B cell (primary cell): ENCODE data around the gene FKBP15. TPM values are rescaled to one million over a fixed set of nuclear protein-coding genes. Genes with fewer than 3 reads are reported as not detected.

Experiments used
- ATAC-seq: fragments of 200-7000 bp; cut with Tn5 transposase; one replicate; pipeline ENCODE4 v1.10.0; 2021; ENCODE audit warnings: low read depth, mild to moderate bottlenecking, moderate number of reproducible peaks, moderate library complexity
- CTCF ChIA-PET: fragments of 350-600 bp; sonication (Branson Sonifier 250); formaldehyde crosslinking; loops from one replicate; lab custom pipeline; 2021; ENCODE audit warnings: antibody characterized with exemption, inconsistent platforms; lab: Charles Lee
- POLR2A ChIA-PET: fragments of 350-600 bp; sonication (Branson Sonifier 250); formaldehyde crosslinking; loops from one replicate; lab custom pipeline; 2021; ENCODE audit warnings: antibody characterized with exemption; lab: Charles Lee
- DNase-seq: peaks from one replicate; pipeline ENCODE4 v3.0.0; 2013
- H2AFZ ChIP-seq: 2 replicates; pipeline ENCODE4 v1.6.1; 2012; ENCODE audit warnings: mild to moderate bottlenecking, low read depth, low read length; ENCODE audit not compliant: insufficient read depth, poor library complexity, severe bottlenecking
- H3K27ac ChIP-seq, 2 donors: 1 replicate in 1 of 2; 2 replicates in 1 of 2; pipeline ENCODE4 v1.5.1; 2012 to 2013; ENCODE audit warnings: low read length in 2 of 2, mild to moderate bottlenecking in 2 of 2, moderate library complexity in 1 of 2
- H3K27me3 ChIP-seq, 4 experiments: fragments of 200-600 bp in 1 of 4; sonication (generic) in 1 of 4; replicated peaks in 1 of 4; 1 replicate in 2 of 4; 2 replicates in 2 of 4; pipeline versions ENCODE4 v1.6.1 to v1.7.0; 2013 to 2016; ENCODE audit warnings: low read length in 3 of 4, mild to moderate bottlenecking in 2 of 4, mixed read lengths in 1 of 4, moderate library complexity in 1 of 4; ENCODE audit not compliant: insufficient read depth in 4 of 4, control insufficient read depth in 3 of 4; ENCODE audit errors: control extremely low read depth in 1 of 4
- H3K36me3 ChIP-seq, 2 experiments: replicated peaks in 1 of 2; 1 replicate in 1 of 2; 2 replicates in 1 of 2; pipeline versions ENCODE4 v1.6.1 to v1.7.1; 2013; ENCODE audit warnings: low read length in 1 of 2; ENCODE audit not compliant: insufficient read depth in 2 of 2, control insufficient read depth in 1 of 2; ENCODE audit errors: control extremely low read depth in 1 of 2, extremely low read depth in 1 of 2
- H3K4me1 ChIP-seq, 2 donors: fragments of 200-600 bp in 1 of 2; sonication (generic) in 1 of 2; 1 replicate in 1 of 2; 2 replicates in 1 of 2; pipeline versions ENCODE4 v1.5.1 to v1.6.1; 2013 to 2017; ENCODE audit warnings: low read length in 2 of 2; ENCODE audit not compliant: control insufficient read depth in 2 of 2, insufficient read depth in 2 of 2
- H3K4me2 ChIP-seq: replicated peaks from 2 replicates; pipeline ENCODE3; 2012; ENCODE audit warnings: mild to moderate bottlenecking, low read depth, low read length; ENCODE audit not compliant: poor library complexity, severe bottlenecking
- H3K4me3 ChIP-seq, 5 experiments: fragments of 200-600 bp in 1 of 5; sonication (generic) in 1 of 5; 1 replicate in 3 of 5; 2 replicates in 2 of 5; pipeline versions ENCODE4 v1.5.1 to v1.7.0; 2011 to 2016; ENCODE audit warnings: low read length in 4 of 5, mild to moderate bottlenecking in 4 of 5, low read depth in 2 of 5, control low read depth in 1 of 5, moderate library complexity in 1 of 5; ENCODE audit not compliant: insufficient read depth in 1 of 5; ENCODE audit errors: control extremely low read depth in 1 of 5, extremely low read depth in 1 of 5
- H3K79me2 ChIP-seq: fragments of 200-600 bp; sonication (generic); one replicate; pipeline ENCODE4 v1.6.0; 2016; ENCODE audit warnings: low read length; ENCODE audit not compliant: control insufficient read depth, insufficient read depth
- H3K9ac ChIP-seq: fragments of 200-600 bp; sonication (generic); 2 replicates; pipeline ENCODE4 v1.6.1; 2017; ENCODE audit warnings: mild to moderate bottlenecking, low read length, moderate library complexity
- H3K9me3 ChIP-seq, 3 donors: one replicate each; pipeline versions ENCODE4 v1.6.1 to v1.7.1; 2013; ENCODE audit warnings: low read length in 2 of 3; ENCODE audit not compliant: control insufficient read depth in 2 of 3, insufficient read depth in 1 of 3; ENCODE audit errors: control extremely low read depth in 1 of 3
- H4K20me1 ChIP-seq: 2 replicates; pipeline ENCODE4 v1.6.0; 2012; ENCODE audit warnings: mild to moderate bottlenecking, low read length; ENCODE audit not compliant: insufficient read depth, control insufficient read depth, poor library complexity, severe bottlenecking
- H3K27ac Mint-ChIP-seq: one replicate; pipeline ENCODE4 v1.8.0; 2021; ENCODE audit warnings: mixed read lengths
- H3K27me3 Mint-ChIP-seq: one replicate; pipeline ENCODE4 v1.8.0; 2021; ENCODE audit warnings: mixed read lengths
- H3K4me1 Mint-ChIP-seq: one replicate; pipeline ENCODE4 v1.8.0; 2021; ENCODE audit warnings: mixed read lengths
- H3K4me3 Mint-ChIP-seq: one replicate; pipeline ENCODE4 v1.8.0; 2021; ENCODE audit warnings: mixed read lengths
- H3K9me3 Mint-ChIP-seq: one replicate; pipeline ENCODE4 v1.8.0; 2022; ENCODE audit warnings: mixed read lengths; ENCODE audit not compliant: insufficient read depth
- EZH2 ChIP-seq: IDR thresholded peaks from 2 replicates; pipeline ENCODE4 v1.6.1; 2012; ENCODE audit warnings: borderline replicate concordance, low read depth, mild to moderate bottlenecking, moderate library complexity, low read length; ENCODE audit not compliant: insufficient read depth, poor library complexity, severe bottlenecking
- WGBS: methylation state at CpG from one replicate; pipeline ENCODE4 v1.1.5; 2013; ENCODE audit warnings: missing lambda C conversion rate; ENCODE audit not compliant: insufficient coverage; 5-methylcytosine and 5-hydroxymethylcytosine counted together
- intact Hi-C: fragments of 100-400 bp; cut with micrococcal nuclease; formaldehyde crosslinking; loops from one replicate; pipeline ENCODE4 v1.10.0; 2022
- polyA minus RNA-seq: library from RNA; depleted of rRNA, polyadenylated mRNA; stranded (reverse); fragments of >200 nt; gene quantifications from 2 replicates; pipeline ENCODE4 v1.2.3, GENCODE V29; 2012
- polyA plus RNA-seq: library from polyadenylated mRNA; depleted of rRNA; stranded (reverse); fragments of >200 nt; gene quantifications from 2 replicates; pipeline ENCODE4 v1.2.3, GENCODE V29; 2012
- total RNA-seq, 2 donors: library from RNA; stranded (reverse); fragments of 120-200 nt in 1 of 2; gene quantifications; 1 replicate in 1 of 2; 2 replicates in 1 of 2; pipeline versions ENCODE4 v1.2.3 to v1.2.4, GENCODE V29; 2013 to 2022
- TF ChIP-seq, protein P1 (sequence below): fragments of 200-600 bp; IDR thresholded peaks from one replicate; pipeline ENCODE4 v1.8.0; 2022; ENCODE audit warnings: antibody characterized with exemption, mild to moderate bottlenecking

FKBP15 gene
- total RNA-seq (40.6 and 41.2 TPM in 2 replicates), polyA plus RNA-seq (21.1 and 28.8 TPM in 2 replicates), polyA minus RNA-seq (29.0 and 42.6 TPM in 2 replicates)
- total RNA-seq (2013), result 26.7 TPM

DNA sequence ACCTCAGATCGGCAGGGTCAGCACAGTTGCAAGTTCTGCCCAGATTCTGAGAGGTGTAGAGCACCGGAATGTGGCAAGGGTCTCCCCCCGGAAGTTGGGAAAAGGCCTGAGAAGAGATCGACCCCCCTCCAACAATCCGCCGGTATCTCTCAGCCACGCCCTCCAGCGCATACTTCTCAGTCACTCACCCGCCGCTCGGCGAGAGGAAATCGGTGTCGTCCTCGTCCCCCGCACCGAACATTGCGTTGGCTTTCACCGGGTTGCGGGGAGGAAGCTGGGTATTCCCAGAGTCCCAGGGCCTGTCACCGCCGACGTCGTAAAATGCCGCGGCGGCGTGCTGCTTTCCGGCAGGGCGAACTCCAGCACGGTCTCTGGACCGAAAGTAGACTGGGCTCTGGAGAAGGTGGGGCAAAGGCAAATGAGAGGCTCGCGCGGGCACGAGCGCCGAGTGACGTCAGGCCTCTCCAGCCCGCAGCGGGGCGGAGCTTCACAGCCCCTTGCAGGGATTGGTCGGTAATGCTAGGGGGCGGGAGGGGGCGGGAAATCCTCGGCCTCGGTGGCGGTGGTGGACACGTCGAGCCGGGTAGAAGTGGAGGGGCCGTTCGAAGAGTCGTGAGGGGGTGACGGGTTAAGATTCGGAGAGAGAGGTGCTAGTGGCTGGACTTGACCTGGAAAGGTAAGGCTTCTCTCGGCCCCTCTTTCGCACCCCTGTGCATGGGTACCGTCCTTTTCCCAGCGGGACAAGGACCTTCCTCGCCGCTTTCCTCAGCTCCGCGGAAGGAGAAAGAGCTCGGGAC lies at the start of gene FKBP15, which contains the start of gene SLC31A1:
Gene FKBP15, minus strand, starts transcription at position 275 of the 797 bp plus-strand sequence. Its CDS starts 34 bp downstream, at position 241.
Gene SLC31A1, plus strand, starts transcription at position 542 of the 797 bp plus-strand sequence. CDS start 34,605 bp downstream, outside the sequence.
- Histone ChIP-seq H3K36me3 (no peaks in the 10 kb centered on the region), H3K4me3 (peak within 1 kb of the TSS; percentile 77 to 97 (median 94)), H3K27ac (peak within 1 kb of the TSS; percentile 59 to 84), H2AFZ (peak within 1 kb of the TSS; percentile 87), H3K4me2 (peak within 1 kb of the TSS; percentile 91), H3K79me2 (peaks cover 56% of the 10 kb centered on the region), H3K27me3 (no peaks in the 10 kb centered on the region), H3K4me1 (peaks cover 33 to 35% of the 10 kb centered on the region in 2 donors), H3K9me3 (peaks cover 0 to 4% (median 0%) of the 10 kb centered on the region in 3 donors), H3K9ac (peak within 1 kb of the TSS; percentile 95), H4K20me1 (peaks cover 9% of the 10 kb centered on the region)
- ATAC-seq (peak; percentile 98), DNase-seq (peak; percentile 98)
- CTCF ChIA-PET, result interaction anchor here (0.8 to 5.6 kb wide), 8 partner anchors 11 to 437 kb away, joined by 3 to 39 read pairs (median 4); partner anchors contain the start of genes CDC26, PRPF4 and SLC31A2
- Mint-ChIP-seq H3K4me1 (peaks cover 48% of the 10 kb centered on the region), H3K9me3 (no peaks in the 10 kb centered on the region), H3K4me3 (peak within 1 kb of the TSS; percentile 95), H3K27me3 (no peaks in the 10 kb centered on the region), H3K27ac (peak within 1 kb of the TSS; percentile 95)
- TF ChIP-seq, protein P1, sequence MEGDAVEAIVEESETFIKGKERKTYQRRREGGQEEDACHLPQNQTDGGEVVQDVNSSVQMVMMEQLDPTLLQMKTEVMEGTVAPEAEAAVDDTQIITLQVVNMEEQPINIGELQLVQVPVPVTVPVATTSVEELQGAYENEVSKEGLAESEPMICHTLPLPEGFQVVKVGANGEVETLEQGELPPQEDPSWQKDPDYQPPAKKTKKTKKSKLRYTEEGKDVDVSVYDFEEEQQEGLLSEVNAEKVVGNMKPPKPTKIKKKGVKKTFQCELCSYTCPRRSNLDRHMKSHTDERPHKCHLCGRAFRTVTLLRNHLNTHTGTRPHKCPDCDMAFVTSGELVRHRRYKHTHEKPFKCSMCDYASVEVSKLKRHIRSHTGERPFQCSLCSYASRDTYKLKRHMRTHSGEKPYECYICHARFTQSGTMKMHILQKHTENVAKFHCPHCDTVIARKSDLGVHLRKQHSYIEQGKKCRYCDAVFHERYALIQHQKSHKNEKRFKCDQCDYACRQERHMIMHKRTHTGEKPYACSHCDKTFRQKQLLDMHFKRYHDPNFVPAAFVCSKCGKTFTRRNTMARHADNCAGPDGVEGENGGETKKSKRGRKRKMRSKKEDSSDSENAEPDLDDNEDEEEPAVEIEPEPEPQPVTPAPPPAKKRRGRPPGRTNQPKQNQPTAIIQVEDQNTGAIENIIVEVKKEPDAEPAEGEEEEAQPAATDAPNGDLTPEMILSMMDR, result no peak
- no peak for TF ChIP-seq EZH2
- under 1% methylated on average over 65 of the region's 65 CpGs for WGBS
- POLR2A ChIA-PET, result interaction anchor here (0.6 to 2.1 kb wide), 5 partner anchors 10 to 189 kb away, joined by 4 to 12 read pairs (median 7); partner anchors contain the start of genes C9orf43, CDC26, POLE3 and PRPF4
- intact Hi-C loops, result loop anchor here (1.0 to 5.0 kb wide), 7 partner anchors 11 to 1324 kb away; partner anchors contain the start of genes ALAD, CDC26, PRPF4 and PTBP3
